ENCODE measurements around the gene TBX4. TPM values are rescaled to one million over a fixed set of nuclear protein-coding genes. Genes with fewer than 3 reads are reported as not detected.

Gene TBX4
- total RNA-seq, 1 experiment from 2014 or later, result not detected

GRCh38 chr17:61496957-61497653, 44.9 kb downstream of the TBX4 start:
- no peak overlapping the region for H2BK120ac ChIP-seq (ENCODE audit: low read depth, low read length, poor library complexity, severe bottlenecking)
- H2AFZ ChIP-seq (ENCODE audit: low read length), result no peak overlapping the region
- H3K4me1 ChIP-seq (ENCODE audit: insufficient read depth, low read length), result no peaks in the 10 kb centered on the region; the same call in 1 of the 2 replicates
- H3K27ac ChIP-seq (ENCODE audit: insufficient read length, low read depth, low read length), result no peak overlapping the region
- Mint-ChIP-seq H3K9me3 (no peaks in the 10 kb centered on the region), H3K27me3 (ENCODE audit: low read depth) (peaks cover 7% of the 10 kb centered on the region; the same call in 1 of the 2 replicates), H3K36me3 (ENCODE audit: insufficient read depth in 1 of 3, low read depth in 3 of 3) (no peaks in the 10 kb centered on the region), H3K4me3 (no peak overlapping the region), H3K4me1 (peaks cover 12 to 16% of the 10 kb centered on the region in 2 experiments), H3K27ac (0 out of 7 replicates have a peak overlapping the region, but pooled peaks of 1 of the 3 experiments have one; percentile 73)
- no peak overlapping the region for H3T11ph ChIP-seq (ENCODE audit: low read length)
- DNase-seq, result no peak
- H3K79me2 ChIP-seq (ENCODE audit: insufficient read depth, low read length), result no peaks in the 10 kb centered on the region
- no peak overlapping the region for H2BK5ac ChIP-seq (ENCODE audit: insufficient read length, low read length)
- H2BK20ac ChIP-seq (ENCODE audit: low read depth, low read length, poor library complexity, severe bottlenecking), result no peak overlapping the region
- no peaks in the 10 kb centered on the region for H3K79me1 ChIP-seq (ENCODE audit: insufficient read depth, low read depth, low read length, poor library complexity, severe bottlenecking)
- no peak overlapping the region for H3K4ac ChIP-seq (ENCODE audit: low read depth, low read length)
- H4K91ac ChIP-seq (ENCODE audit: insufficient read length, low read depth, low read length), result no peak overlapping the region
- H3K23ac ChIP-seq (ENCODE audit: insufficient read length, low read depth, low read length), result no peak overlapping the region
- no peak for TF ChIP-seq CTCF (conservative IDR thresholded peaks at IDR 0.05)
- no peaks in the 10 kb centered on the region for H4K20me1 ChIP-seq (ENCODE audit: control insufficient read depth, insufficient read depth, insufficient read length)
- H3K18ac ChIP-seq (ENCODE audit: insufficient read length, low read depth, low read length), result no peak overlapping the region
- H4K8ac ChIP-seq (replicated peaks; ENCODE audit: insufficient read length, low read depth, low read length), result no peak overlapping the region
- no peak overlapping the region; the same call in 1 of the 2 replicates for H3K14ac ChIP-seq (ENCODE audit: insufficient read depth, low read length)
- H3K9me3 ChIP-seq (ENCODE audit: control insufficient read depth, low read depth, low read length), result no peaks in the 10 kb centered on the region
- no peak overlapping the region for H2BK15ac ChIP-seq (ENCODE audit: low read depth, low read length)
- H2BK12ac ChIP-seq (ENCODE audit: insufficient read length, low read depth, low read length), result no peak overlapping the region
- H3K9ac ChIP-seq (ENCODE audit: extremely low read depth, insufficient read length, low read length), result no peak overlapping the region
- H3K23me2 ChIP-seq (ENCODE audit: insufficient read length, low read depth, low read length, poor library complexity, severe bottlenecking), result no peaks in the 10 kb centered on the region
- H3K4me2 ChIP-seq (ENCODE audit: insufficient read depth, insufficient read length, low read length), result no peak overlapping the region
- no peaks in the 10 kb centered on the region for H3K27me3 ChIP-seq (ENCODE audit: insufficient read depth, low read length)
- H4K5ac ChIP-seq (ENCODE audit: insufficient read length, low read depth, low read length), result no peak overlapping the region
- WGBS (ENCODE audit: extremely low coverage, insufficient read length, low lambda C conversion rate), result no CpG with 5 or more reads among the region's 9 CpGs
- H3K56ac ChIP-seq (ENCODE audit: insufficient read length, low read depth, low read length), result no peak overlapping the region
- H2AK5ac ChIP-seq (ENCODE audit: insufficient read length, low read length), result no peak overlapping the region

Measured in H9 (cell line).